NT2/D1 (cell line): ENCODE measurements around the gene ROBO2.

Experiments
- DNase-seq: peaks from one replicate; pipeline ENCODE4 v3.0.0-alpha.2; 2011; ENCODE audit warnings: low read depth, low spot score
- H3K27me3 ChIP-seq: 2 replicates; pipeline ENCODE4 v1.6.0; 2011; ENCODE audit warnings: mild to moderate bottlenecking; ENCODE audit not compliant: insufficient read length, insufficient read depth
- H3K36me3 ChIP-seq: 2 replicates; pipeline ENCODE4 v1.6.1; 2011; ENCODE audit warnings: mild to moderate bottlenecking, low read length, mixed read lengths; ENCODE audit not compliant: insufficient read depth, insufficient read length
- H3K4me1 ChIP-seq: 2 replicates; pipeline ENCODE4 v1.5.1; 2011; ENCODE audit not compliant: insufficient read depth, insufficient read length
- H3K4me3 ChIP-seq: 2 replicates; pipeline ENCODE4 v1.5.1; 2011; ENCODE audit warnings: low read depth; ENCODE audit not compliant: insufficient read length
- H3K9ac ChIP-seq: 2 replicates; pipeline ENCODE4 v1.6.0; 2011; ENCODE audit warnings: low read depth; ENCODE audit not compliant: insufficient read length
- H3K9me3 ChIP-seq: 2 replicates; pipeline ENCODE4 v1.5.1; 2011; ENCODE audit warnings: mild to moderate bottlenecking, low read length; ENCODE audit not compliant: insufficient read depth
- SUZ12 ChIP-seq: IDR thresholded peaks from 2 replicates; pipeline ENCODE4 v1.6.1; 2011; ENCODE audit not compliant: insufficient read length, insufficient read depth; ENCODE audit errors: extremely low read depth
- YY1 ChIP-seq: IDR thresholded peaks from 2 replicates; pipeline ENCODE4 v1.6.1; 2011; ENCODE audit not compliant: insufficient read length, insufficient read depth
- ZNF274 ChIP-seq: IDR thresholded peaks from 2 replicates; pipeline ENCODE4 v1.6.1; 2011; ENCODE audit warnings: mild to moderate bottlenecking, low read depth, low read length

Gene ROBO2

GRCh38 chr3:77066829-77067228, 26.9 kb downstream of the ROBO2 start:
- 0 out of 2 replicates have a peak, but pooled peaks cover 5% of the 10 kb centered on the region for H3K9me3 ChIP-seq
- H3K4me1 ChIP-seq, result no peaks in the 10 kb centered on the region
- no peak overlapping the region for H3K9ac ChIP-seq
- TF ChIP-seq YY1 (no peak), ZNF274 (no peak), SUZ12 (no peak)
- no peaks in the 10 kb centered on the region for H3K27me3 ChIP-seq
- no peak for DNase-seq
- no peaks in the 10 kb centered on the region for H3K36me3 ChIP-seq
- H3K4me3 ChIP-seq, result no peak overlapping the region

GRCh38 chr3:77068808-77069207, 28.9 kb downstream of the ROBO2 start:
- DNase-seq, result no peak
- Histone ChIP-seq H3K36me3 (no peaks in the 10 kb centered on the region), H3K27me3 (no peaks in the 10 kb centered on the region), H3K9ac (no peak overlapping the region), H3K4me1 (no peaks in the 10 kb centered on the region), H3K9me3 (no peaks in the 10 kb centered on the region), H3K4me3 (no peak overlapping the region)
- no peak for TF ChIP-seq ZNF274
- TF ChIP-seq YY1, result no peak
- TF ChIP-seq SUZ12, result no peak

DNA sequence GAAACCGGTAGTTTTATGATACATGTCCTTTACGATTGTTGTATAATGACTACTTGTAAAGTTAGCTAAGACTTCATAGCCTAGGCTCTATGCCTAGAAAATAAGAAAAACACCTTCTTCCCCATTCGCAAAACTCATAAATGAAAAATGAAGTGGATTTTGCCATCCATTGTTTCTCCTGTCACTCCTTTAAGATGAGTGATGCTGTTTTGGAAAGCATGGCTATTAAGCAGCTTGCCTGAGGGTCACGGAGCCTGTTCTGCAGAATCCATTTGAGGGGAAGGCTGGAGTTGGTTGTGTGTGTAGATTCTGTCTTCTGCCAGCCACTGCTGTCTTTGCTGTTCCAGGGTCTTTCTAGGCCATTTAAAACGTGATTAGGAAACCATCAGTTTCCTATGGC, 31.5 kb downstream of the ROBO2 start:
- no peak for TF ChIP-seq ZNF274
- TF ChIP-seq YY1, result no peak
- TF ChIP-seq SUZ12, result no peak
- DNase-seq, result no peak
- Histone ChIP-seq H3K4me1 (no peaks in the 10 kb centered on the region), H3K9ac (no peak overlapping the region), H3K36me3 (no peaks in the 10 kb centered on the region), H3K27me3 (no peaks in the 10 kb centered on the region), H3K9me3 (no peaks in the 10 kb centered on the region), H3K4me3 (no peak overlapping the region)

DNA sequence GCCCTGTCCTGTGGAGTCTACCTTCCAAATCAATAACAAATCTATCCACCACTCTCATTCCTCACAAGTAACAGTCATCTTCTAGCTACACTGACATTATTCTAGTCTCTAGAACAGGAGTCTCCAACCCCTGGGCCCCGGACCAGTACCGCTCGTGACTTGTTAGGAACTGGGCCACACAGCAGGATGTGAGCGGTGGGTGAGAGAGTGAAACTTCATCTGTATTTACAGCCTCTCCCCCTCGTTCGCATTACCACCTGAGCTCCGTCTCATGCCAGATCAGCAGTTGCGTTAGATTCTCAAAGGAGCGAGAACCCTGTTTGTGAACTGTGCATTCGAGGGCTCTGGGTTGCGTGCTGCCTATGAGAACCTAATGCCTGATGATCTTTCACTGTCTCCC, 31.9 kb downstream of the ROBO2 start:
- H3K4me1 ChIP-seq, result no peaks in the 10 kb centered on the region

GRCh38 chr3:77072232-77072631, 32.3 kb downstream of the ROBO2 start:
- Histone ChIP-seq H3K4me3 (no peak overlapping the region), H3K9me3 (no peaks in the 10 kb centered on the region), H3K27me3 (no peaks in the 10 kb centered on the region), H3K4me1 (no peaks in the 10 kb centered on the region), H3K36me3 (no peaks in the 10 kb centered on the region), H3K9ac (no peak overlapping the region)
- no peak for TF ChIP-seq YY1
- TF ChIP-seq SUZ12, result no peak
- TF ChIP-seq ZNF274, result no peak
- DNase-seq, result no peak

More for the DNA sequence above, 31.9 kb downstream of the ROBO2 start:
- Histone ChIP-seq H3K4me3 (no peak overlapping the region), H3K27me3 (no peaks in the 10 kb centered on the region), H3K9ac (no peak overlapping the region), H3K36me3 (no peaks in the 10 kb centered on the region), H3K9me3 (no peaks in the 10 kb centered on the region)
- no peak for DNase-seq
- TF ChIP-seq SUZ12 (no peak), ZNF274 (no peak), YY1 (no peak)

DNA sequence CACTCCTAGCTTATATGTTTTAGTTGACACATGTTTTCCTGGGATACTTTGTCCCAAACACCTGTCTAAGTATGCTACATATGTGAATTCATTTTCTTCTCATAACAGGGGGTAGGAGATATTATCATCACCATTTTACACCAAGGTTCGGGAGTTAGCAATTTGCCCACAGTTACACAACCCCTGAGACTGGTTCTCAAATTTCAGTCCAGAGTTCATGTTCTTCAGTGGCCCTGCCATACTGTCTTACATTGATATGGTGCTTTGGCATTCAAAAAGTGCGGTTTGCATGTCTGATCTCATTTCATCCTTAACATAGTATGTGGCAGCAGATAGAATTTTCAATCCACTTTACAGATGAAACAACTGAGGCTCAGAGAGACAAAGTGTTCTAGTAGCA, 38.4 kb downstream of the ROBO2 start:
- DNase-seq, result no peak
- H3K9ac ChIP-seq, result no peak overlapping the region
- no peak overlapping the region for H3K4me3 ChIP-seq
- H3K9me3 ChIP-seq, result no peaks in the 10 kb centered on the region
- H3K36me3 ChIP-seq, result no peaks in the 10 kb centered on the region
- no peaks in the 10 kb centered on the region for H3K27me3 ChIP-seq
- TF ChIP-seq YY1, result no peak
- no peak for TF ChIP-seq ZNF274
- TF ChIP-seq SUZ12, result no peak
- no peaks in the 10 kb centered on the region for H3K4me1 ChIP-seq

DNA sequence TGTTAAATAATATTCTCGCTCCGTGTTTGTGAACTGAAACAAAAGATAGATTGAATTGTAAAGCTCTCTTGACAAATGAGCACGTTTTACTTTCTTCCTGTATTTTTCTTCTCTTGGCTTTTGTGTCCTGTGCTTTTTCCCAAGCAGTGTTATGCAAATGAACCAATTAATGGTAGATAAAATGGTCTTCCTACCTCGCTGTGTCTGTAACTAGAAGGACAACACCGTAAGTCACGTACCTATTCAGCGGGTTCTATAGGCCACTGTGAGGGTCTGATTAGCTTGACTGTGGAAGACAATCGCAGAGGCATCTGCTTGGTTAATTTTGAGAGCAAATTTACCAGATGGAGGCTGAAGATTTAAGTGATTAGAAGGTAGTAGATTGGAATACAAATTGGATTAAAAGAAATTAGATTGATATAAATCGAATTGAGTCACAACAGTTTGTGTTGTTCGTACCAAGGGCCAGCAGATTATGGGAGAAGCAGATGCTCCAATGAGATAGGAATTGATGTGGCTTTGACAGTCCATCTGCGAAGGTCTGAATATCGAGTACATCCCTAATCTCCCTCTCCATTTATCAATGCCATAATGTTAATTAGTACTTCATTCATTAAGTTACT, 40.2 kb downstream of the ROBO2 start:
- TF ChIP-seq SUZ12 (no peak), ZNF274 (no peak), YY1 (no peak)
- H3K36me3 ChIP-seq, result no peaks in the 10 kb centered on the region
- no peaks in the 10 kb centered on the region for H3K27me3 ChIP-seq
- no peak overlapping the region for H3K4me3 ChIP-seq
- no peaks in the 10 kb centered on the region for H3K4me1 ChIP-seq
- H3K9ac ChIP-seq, result no peak overlapping the region
- peak; percentile 35 for DNase-seq
- H3K9me3 ChIP-seq, result no peaks in the 10 kb centered on the region

- Histone ChIP-seq H3K36me3 (no peaks in the 10 kb centered on the region), H3K4me1 (no peaks in the 10 kb centered on the region), H3K4me3 (no peak overlapping the region), H3K9ac (no peak overlapping the region), H3K27me3 (no peaks in the 10 kb centered on the region), H3K9me3 (no peaks in the 10 kb centered on the region)
- DNase-seq, result no peak
- TF ChIP-seq ZNF274, result no peak
- TF ChIP-seq YY1, result no peak
- no peak for TF ChIP-seq SUZ12
Observed at GRCh38 chr3:77081240-77081661, 41.4 kb downstream of the ROBO2 start.
